ENCODE measurements around the gene ZSCAN5A. TPM values are rescaled to one million over a fixed set of nuclear protein-coding genes. Genes with fewer than 3 reads are reported as not detected.
"Not testable (repeated sequence)": the region's sequence is repeated elsewhere in the genome, so short reads cannot be mapped to it uniquely, and the experiment has no call there.

ZSCAN5A gene
- total RNA-seq, 1 donor = 4.3 TPM

DNA sequence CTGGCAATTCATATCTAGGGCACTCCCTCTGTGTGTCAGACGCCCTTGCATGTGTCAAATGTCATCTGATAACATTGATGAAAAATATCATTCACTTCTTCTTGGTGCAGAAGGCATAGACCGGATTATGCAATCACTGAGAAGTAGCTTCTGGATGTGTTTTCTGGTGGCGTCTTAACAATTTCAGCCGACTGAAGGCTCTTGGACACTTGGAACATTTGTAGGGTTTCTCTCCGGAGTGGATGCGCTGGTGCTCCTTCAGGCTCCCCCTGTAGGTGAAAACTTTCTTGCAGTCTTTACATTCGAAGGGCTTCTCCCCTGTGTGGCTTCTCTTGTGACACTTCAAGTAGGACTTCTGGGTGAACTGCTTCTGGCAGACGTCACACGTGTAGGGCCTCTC lies 93.2 kb downstream of the ZSCAN5A start:
- H3K9me3 ChIP-seq (ENCODE audit: low read depth, low read length); H2AFZ ChIP-seq (ENCODE audit: low read length); H3K4me1 ChIP-seq (ENCODE audit: insufficient read depth, low read length); H3K36me3 ChIP-seq (ENCODE audit: insufficient read depth, low read length); H3K27me3 ChIP-seq (ENCODE audit: insufficient read depth, low read length); H3K4me2 ChIP-seq (ENCODE audit: insufficient read depth, low read length); H3K79me2 ChIP-seq (ENCODE audit: insufficient read depth, low read length); DNase-seq (ENCODE audit: insufficient read length, low spot score, missing footprints); H3K27ac ChIP-seq (ENCODE audit: low read depth, low read length); H3K4me3 ChIP-seq (ENCODE audit: insufficient read depth, low read length); H4K20me1 ChIP-seq (ENCODE audit: insufficient read depth, low read length): not testable (repeated sequence)
- TF ChIP-seq, protein P1, sequence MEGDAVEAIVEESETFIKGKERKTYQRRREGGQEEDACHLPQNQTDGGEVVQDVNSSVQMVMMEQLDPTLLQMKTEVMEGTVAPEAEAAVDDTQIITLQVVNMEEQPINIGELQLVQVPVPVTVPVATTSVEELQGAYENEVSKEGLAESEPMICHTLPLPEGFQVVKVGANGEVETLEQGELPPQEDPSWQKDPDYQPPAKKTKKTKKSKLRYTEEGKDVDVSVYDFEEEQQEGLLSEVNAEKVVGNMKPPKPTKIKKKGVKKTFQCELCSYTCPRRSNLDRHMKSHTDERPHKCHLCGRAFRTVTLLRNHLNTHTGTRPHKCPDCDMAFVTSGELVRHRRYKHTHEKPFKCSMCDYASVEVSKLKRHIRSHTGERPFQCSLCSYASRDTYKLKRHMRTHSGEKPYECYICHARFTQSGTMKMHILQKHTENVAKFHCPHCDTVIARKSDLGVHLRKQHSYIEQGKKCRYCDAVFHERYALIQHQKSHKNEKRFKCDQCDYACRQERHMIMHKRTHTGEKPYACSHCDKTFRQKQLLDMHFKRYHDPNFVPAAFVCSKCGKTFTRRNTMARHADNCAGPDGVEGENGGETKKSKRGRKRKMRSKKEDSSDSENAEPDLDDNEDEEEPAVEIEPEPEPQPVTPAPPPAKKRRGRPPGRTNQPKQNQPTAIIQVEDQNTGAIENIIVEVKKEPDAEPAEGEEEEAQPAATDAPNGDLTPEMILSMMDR (IDR thresholded peaks at IDR 0.05; ENCODE audit: extremely low read depth, low read depth, low read length) = peak; percentile 40

DNA sequence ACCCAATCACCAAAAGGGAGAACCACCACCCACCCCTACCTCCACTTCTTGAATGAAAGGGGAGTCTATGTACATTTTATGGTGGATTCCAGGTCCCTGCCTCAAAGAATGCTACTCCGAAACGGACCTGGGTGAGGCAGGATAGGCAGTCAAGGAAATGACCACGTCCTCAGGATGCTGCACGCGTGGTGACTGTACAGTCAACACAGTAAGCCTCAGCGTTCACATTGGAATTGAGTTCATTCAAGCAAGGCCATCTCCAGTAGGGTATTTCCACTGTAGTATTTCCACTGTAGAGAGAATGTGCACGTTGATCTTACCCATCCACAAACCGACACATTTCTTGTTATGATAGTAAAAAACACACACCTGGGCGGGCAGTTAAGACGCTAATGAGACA lies 95.7 kb downstream of the ZSCAN5A start:
- H4K20me1 ChIP-seq (ENCODE audit: insufficient read depth, low read length) = no peaks in the 10 kb centered on the region
- DNase-seq (ENCODE audit: insufficient read length, low spot score, missing footprints) = no peak
- no peak overlapping the region for H3K4me2 ChIP-seq (ENCODE audit: insufficient read depth, low read length)
- TF ChIP-seq, protein P1 (IDR thresholded peaks at IDR 0.05; ENCODE audit: extremely low read depth, low read depth, low read length) = no peak
- no peaks in the 10 kb centered on the region for H3K27me3 ChIP-seq (ENCODE audit: insufficient read depth, low read length)
- no peak overlapping the region for H2AFZ ChIP-seq (ENCODE audit: low read length)
- H3K27ac ChIP-seq (ENCODE audit: low read depth, low read length) = no peak overlapping the region
- no peaks in the 10 kb centered on the region for H3K4me1 ChIP-seq (ENCODE audit: insufficient read depth, low read length)
- H3K4me3 ChIP-seq (ENCODE audit: insufficient read depth, low read length) = no peak overlapping the region
- no peaks in the 10 kb centered on the region for H3K36me3 ChIP-seq (ENCODE audit: insufficient read depth, low read length)
- H3K9me3 ChIP-seq (ENCODE audit: low read depth, low read length) = no peaks in the 10 kb centered on the region
- H3K79me2 ChIP-seq (ENCODE audit: insufficient read depth, low read length) = no peaks in the 10 kb centered on the region

DNA sequence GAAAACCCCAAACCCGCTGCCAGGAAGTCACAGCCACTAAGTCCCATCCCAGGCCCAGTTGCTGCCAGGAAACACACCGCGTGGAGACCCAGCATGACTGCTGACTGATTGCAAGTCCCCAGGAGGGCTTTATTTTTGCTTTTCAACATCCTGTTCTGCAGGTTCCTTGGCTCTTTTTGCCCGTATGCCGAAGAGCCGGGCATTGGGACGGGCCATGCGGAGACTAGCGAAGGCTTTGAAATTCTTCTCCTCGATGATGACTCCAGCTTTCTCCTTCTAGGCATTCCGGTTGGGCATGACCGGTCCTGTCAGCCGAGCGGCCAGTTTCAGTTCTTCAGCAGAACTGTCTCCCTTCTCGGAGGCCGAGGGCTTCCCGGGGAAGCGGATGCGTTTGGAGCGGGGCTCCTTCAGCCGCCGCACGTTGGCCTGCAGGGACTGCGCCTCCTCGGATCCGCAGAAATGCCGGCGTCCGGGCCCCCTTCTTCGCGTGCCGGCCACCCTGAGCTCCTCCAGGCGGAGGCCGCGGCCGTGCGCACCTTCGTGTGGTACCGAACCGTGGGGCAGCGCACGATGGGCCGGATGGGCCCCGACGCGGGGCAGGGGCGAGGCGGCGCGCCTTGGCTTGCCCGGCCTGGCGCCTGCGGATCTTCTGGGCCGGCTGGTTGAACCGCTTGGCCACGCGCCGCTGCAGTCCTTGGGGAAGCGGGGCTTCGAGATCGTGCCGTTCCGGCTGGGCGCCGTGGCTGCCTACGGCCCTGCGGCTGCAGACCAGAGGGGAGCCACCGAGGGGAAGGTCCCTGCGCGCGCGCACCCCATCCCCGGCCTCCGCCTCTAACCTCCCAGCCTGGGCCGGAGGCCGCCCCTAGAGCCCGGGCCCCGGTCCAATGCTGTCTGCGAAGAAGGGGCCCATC lies 97.3 kb downstream of the ZSCAN5A start:
- TF ChIP-seq, protein P1 (IDR thresholded peaks at IDR 0.05; ENCODE audit: extremely low read depth, low read depth, low read length) = no peak
- Histone ChIP-seq H3K36me3 (ENCODE audit: insufficient read depth, low read length) (no peaks in the 10 kb centered on the region), H3K9me3 (ENCODE audit: low read depth, low read length) (no peaks in the 10 kb centered on the region), H3K79me2 (ENCODE audit: insufficient read depth, low read length) (no peaks in the 10 kb centered on the region), H3K27ac (ENCODE audit: low read depth, low read length) (no peak overlapping the region), H3K4me2 (ENCODE audit: insufficient read depth, low read length) (peak overlapping the region; percentile 84), H2AFZ (ENCODE audit: low read length) (peak overlapping the region; percentile 89), H3K4me3 (ENCODE audit: insufficient read depth, low read length) (peak overlapping the region; percentile 66), H3K27me3 (ENCODE audit: insufficient read depth, low read length) (no peaks in the 10 kb centered on the region), H4K20me1 (ENCODE audit: insufficient read depth, low read length) (no peaks in the 10 kb centered on the region), H3K4me1 (ENCODE audit: insufficient read depth, low read length) (no peaks in the 10 kb centered on the region)
- DNase-seq (ENCODE audit: insufficient read length, low spot score, missing footprints) = peak; percentile 94

DNA sequence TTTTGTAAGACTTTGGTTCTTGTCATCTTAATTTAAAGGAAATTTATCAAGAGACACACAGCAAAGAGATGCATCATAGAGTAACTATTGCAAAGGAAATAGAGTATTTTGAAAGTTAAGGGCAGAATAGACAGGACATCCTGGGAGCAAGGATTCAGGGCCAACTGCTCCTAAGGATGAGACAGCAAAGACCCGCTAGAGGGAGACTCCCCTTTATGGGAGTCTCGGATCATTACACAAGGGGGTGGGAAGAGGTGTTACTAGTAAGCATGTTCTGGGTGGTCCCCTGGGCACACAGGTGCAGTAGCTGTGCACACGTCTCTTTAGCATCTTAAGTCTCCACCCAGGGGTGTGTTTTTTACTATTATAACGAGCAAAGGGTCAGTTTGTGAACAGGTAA lies 102.9 kb downstream of the ZSCAN5A start:
- Histone ChIP-seq H3K27ac (ENCODE audit: low read depth, low read length) (no peak overlapping the region), H3K9me3 (ENCODE audit: low read depth, low read length) (no peaks in the 10 kb centered on the region), H4K20me1 (ENCODE audit: insufficient read depth, low read length) (no peaks in the 10 kb centered on the region), H3K36me3 (ENCODE audit: insufficient read depth, low read length) (no peaks in the 10 kb centered on the region), H3K4me2 (ENCODE audit: insufficient read depth, low read length) (no peak overlapping the region), H2AFZ (ENCODE audit: low read length) (no peak overlapping the region), H3K27me3 (ENCODE audit: insufficient read depth, low read length) (no peaks in the 10 kb centered on the region), H3K79me2 (ENCODE audit: insufficient read depth, low read length) (no peaks in the 10 kb centered on the region), H3K4me3 (ENCODE audit: insufficient read depth, low read length) (no peak overlapping the region), H3K4me1 (ENCODE audit: insufficient read depth, low read length) (no peaks in the 10 kb centered on the region)
- TF ChIP-seq, protein P1 (IDR thresholded peaks at IDR 0.05; ENCODE audit: extremely low read depth, low read depth, low read length) = no peak
- DNase-seq (ENCODE audit: insufficient read length, low spot score, missing footprints) = no peak

DNA sequence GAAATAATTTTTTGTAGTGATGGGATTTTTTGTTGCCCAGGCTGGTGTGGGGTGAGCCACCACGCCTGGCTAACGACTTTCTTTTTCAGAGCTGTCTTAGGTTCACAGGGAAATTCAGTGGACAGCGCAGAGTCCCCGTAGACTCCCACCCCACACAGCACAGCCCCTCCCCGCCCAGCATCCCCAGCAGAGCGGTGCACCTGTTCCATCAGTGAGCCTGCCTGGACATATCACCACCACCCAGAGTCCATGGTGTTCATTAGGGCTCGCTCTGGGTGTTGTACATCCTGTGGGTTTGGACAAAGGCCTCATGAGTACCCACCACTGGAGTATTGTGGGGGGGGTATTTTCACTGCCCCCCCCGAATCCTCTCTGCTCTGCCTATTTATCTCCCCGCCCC lies 104.6 kb downstream of the ZSCAN5A start:
- H3K4me1 ChIP-seq (ENCODE audit: insufficient read depth, low read length); H4K20me1 ChIP-seq (ENCODE audit: insufficient read depth, low read length); H2AFZ ChIP-seq (ENCODE audit: low read length); H3K79me2 ChIP-seq (ENCODE audit: insufficient read depth, low read length); DNase-seq (ENCODE audit: insufficient read length, low spot score, missing footprints); H3K27me3 ChIP-seq (ENCODE audit: insufficient read depth, low read length); H3K9me3 ChIP-seq (ENCODE audit: low read depth, low read length); H3K36me3 ChIP-seq (ENCODE audit: insufficient read depth, low read length); H3K4me3 ChIP-seq (ENCODE audit: insufficient read depth, low read length); H3K4me2 ChIP-seq (ENCODE audit: insufficient read depth, low read length); H3K27ac ChIP-seq (ENCODE audit: low read depth, low read length): not testable (repeated sequence)

All from osteoblast (primary cell).